SU-DHL-6 (cell line): ENCODE measurements around the gene LIPE.

Experiments used
- H2AFZ ChIP-seq: fragments of 200-600 bp; sonication (generic); 2 replicates; pipeline ENCODE4 v1.6.1; 2014; ENCODE audit warnings: low read depth, mild to moderate bottlenecking, moderate library complexity, mixed read lengths, antibody characterized with exemption, low read length; ENCODE audit not compliant: severe bottlenecking
- H3F3A ChIP-seq: fragments of 200-600 bp; shearing (Covaris generic); 2 replicates; pipeline ENCODE4 v1.6.0; 2016; ENCODE audit warnings: antibody characterized with exemption, mild to moderate bottlenecking; ENCODE audit not compliant: insufficient read depth
- H3K27ac ChIP-seq: fragments of 200-600 bp; sonication (generic); 2 replicates; pipeline ENCODE4 v1.5.1; 2016; ENCODE audit warnings: low read depth, mild to moderate bottlenecking, low read length, moderate library complexity, mixed read lengths
- H3K27me3 ChIP-seq: fragments of 200-600 bp; sonication (generic), shearing (Covaris generic); 2 replicates; pipeline ENCODE4 v1.6.0; 2014; ENCODE audit warnings: mild to moderate bottlenecking, low read length
- H3K36me3 ChIP-seq: fragments of 200-600 bp; sonication (generic); 2 replicates; pipeline ENCODE4 v1.6.1; 2014; ENCODE audit warnings: mild to moderate bottlenecking, low read length, mixed read lengths
- H3K4me2 ChIP-seq: fragments of 300-600, 200-600 bp; shearing (Covaris generic), sonication (generic); 2 replicates; pipeline ENCODE4 v1.6.0; 2014; ENCODE audit warnings: low read length, low read depth, mild to moderate bottlenecking; ENCODE audit not compliant: poor library complexity, severe bottlenecking
- H3K4me3 ChIP-seq: fragments of 200-600 bp; sonication (generic); 2 replicates; pipeline ENCODE4 v1.5.1; 2014; ENCODE audit warnings: antibody characterized with exemption, low read length, mild to moderate bottlenecking, mixed read lengths; ENCODE audit not compliant: insufficient read depth, poor library complexity, severe bottlenecking
- H3K79me2 ChIP-seq: fragments of 200-600 bp; sonication (generic); 2 replicates; pipeline ENCODE4 v1.6.1; 2014; ENCODE audit warnings: mild to moderate bottlenecking, low read length, moderate library complexity; ENCODE audit not compliant: insufficient read depth
- H3K9ac ChIP-seq: fragments of 200-600 bp; sonication (generic); 2 replicates; pipeline ENCODE4 v1.7.0; 2014; ENCODE audit warnings: mild to moderate bottlenecking, low read length
- H3K9me2 ChIP-seq: fragments of 200-600 bp; sonication (generic); replicated peaks from 2 replicates; pipeline ENCODE4 v1.6.1; 2014; ENCODE audit warnings: low read length; ENCODE audit not compliant: insufficient read depth
- H3K9me3 ChIP-seq: fragments of 200-600 bp; sonication (generic); 2 replicates; pipeline ENCODE4 v1.6.1; 2014; ENCODE audit warnings: low read length, mixed read lengths; ENCODE audit not compliant: insufficient read depth
- H4K20me1 ChIP-seq: fragments of 200-600 bp; sonication (generic); 2 replicates; pipeline ENCODE4 v1.6.1; 2014; ENCODE audit warnings: low read depth, mild to moderate bottlenecking, antibody characterized with exemption, low read length, moderate library complexity, mixed read lengths
- EZH2phosphoT487 ChIP-seq: fragments of 200-600 bp; sonication (generic), shearing (Covaris generic); conservative IDR thresholded peaks from 2 replicates; pipeline ENCODE4 v1.6.1; 2018; ENCODE audit warnings: mild to moderate bottlenecking, antibody characterized with exemption, low read length, moderate library complexity, mixed read lengths
- TF ChIP-seq, protein P1 (sequence below): fragments of 200-600 bp; sonication (generic); IDR thresholded peaks from one replicate; pipeline ENCODE4 v1.5.1; 2017; ENCODE audit warnings: antibody characterized with exemption, mild to moderate bottlenecking, low read length, moderate library complexity; ENCODE audit not compliant: insufficient read depth, poor library complexity, severe bottlenecking

Gene LIPE

DNA sequence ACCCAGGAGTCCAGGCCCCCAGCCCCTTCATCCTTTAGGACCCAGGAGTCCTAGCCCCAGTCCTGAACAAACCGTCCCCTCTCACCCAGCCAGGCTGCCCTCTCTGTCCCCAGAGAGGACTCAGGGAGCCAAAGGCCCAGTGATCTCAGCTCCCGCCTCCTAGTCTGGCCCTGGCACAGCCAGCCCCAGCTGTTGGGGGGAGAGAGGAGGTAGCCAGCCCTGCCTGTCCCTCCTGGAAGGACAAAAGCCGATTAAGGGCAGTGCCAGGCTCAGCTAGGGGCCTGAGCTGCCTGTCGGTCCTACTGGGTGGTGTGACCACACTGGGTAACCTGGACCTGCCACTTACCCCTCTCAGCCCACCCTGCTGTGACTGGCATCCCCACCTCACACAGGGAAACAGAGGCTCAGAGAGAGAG is 14.5 kb downstream of the LIPE start:
- H3K4me2 ChIP-seq, result no peak overlapping the region
- H3K27me3 ChIP-seq, result no peaks in the 10 kb centered on the region
- H3K27ac ChIP-seq, result no peak overlapping the region
- no peak overlapping the region for H2AFZ ChIP-seq
- no peaks in the 10 kb centered on the region; the same call in 1 of the 2 replicates for H3K79me2 ChIP-seq
- no peak overlapping the region for H3K9ac ChIP-seq
- no peaks in the 10 kb centered on the region for H4K20me1 ChIP-seq
- no peaks in the 10 kb centered on the region for H3K9me3 ChIP-seq
- no peaks in the 10 kb centered on the region for H3K9me2 ChIP-seq
- no peaks in the 10 kb centered on the region for H3K36me3 ChIP-seq
- no peak overlapping the region for H3K4me3 ChIP-seq
- TF ChIP-seq, protein P1, sequence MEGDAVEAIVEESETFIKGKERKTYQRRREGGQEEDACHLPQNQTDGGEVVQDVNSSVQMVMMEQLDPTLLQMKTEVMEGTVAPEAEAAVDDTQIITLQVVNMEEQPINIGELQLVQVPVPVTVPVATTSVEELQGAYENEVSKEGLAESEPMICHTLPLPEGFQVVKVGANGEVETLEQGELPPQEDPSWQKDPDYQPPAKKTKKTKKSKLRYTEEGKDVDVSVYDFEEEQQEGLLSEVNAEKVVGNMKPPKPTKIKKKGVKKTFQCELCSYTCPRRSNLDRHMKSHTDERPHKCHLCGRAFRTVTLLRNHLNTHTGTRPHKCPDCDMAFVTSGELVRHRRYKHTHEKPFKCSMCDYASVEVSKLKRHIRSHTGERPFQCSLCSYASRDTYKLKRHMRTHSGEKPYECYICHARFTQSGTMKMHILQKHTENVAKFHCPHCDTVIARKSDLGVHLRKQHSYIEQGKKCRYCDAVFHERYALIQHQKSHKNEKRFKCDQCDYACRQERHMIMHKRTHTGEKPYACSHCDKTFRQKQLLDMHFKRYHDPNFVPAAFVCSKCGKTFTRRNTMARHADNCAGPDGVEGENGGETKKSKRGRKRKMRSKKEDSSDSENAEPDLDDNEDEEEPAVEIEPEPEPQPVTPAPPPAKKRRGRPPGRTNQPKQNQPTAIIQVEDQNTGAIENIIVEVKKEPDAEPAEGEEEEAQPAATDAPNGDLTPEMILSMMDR, result no peak
- no peaks in the 10 kb centered on the region for H3F3A ChIP-seq

DNA sequence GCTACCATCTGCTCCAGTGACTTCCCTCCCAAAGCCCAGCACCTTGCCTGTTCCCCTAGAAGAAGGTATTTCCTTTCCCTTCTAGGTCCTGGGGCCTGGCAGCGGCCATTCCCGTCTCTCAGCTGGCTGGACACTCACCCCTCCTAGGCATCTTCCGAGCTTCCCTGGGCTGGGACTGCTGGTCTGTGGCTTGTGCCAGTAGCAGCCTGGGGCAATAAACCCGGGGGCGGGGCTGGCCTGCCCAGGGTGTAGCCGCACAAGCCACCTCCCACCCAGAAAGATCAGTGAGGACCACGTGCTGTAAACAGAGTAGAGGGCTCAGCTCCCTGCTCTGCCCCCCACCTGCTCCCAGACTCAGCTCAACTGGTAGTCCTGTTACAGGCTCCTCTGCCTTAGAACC is 15.0 kb downstream of the LIPE start:
- Histone ChIP-seq H3K9ac (no peak overlapping the region), H3K4me2 (no peak overlapping the region), H3K27me3 (no peaks in the 10 kb centered on the region), H3K9me3 (no peaks in the 10 kb centered on the region), H3K4me3 (no peak overlapping the region), H2AFZ (no peak overlapping the region), H3K36me3 (no peaks in the 10 kb centered on the region), H3K79me2 (no peaks in the 10 kb centered on the region; the same call in 1 of the 2 replicates), H4K20me1 (no peaks in the 10 kb centered on the region), H3K9me2 (no peaks in the 10 kb centered on the region), H3K27ac (no peak overlapping the region), H3F3A (no peaks in the 10 kb centered on the region)
- TF ChIP-seq, protein P1, result no peak
- TF ChIP-seq EZH2phosphoT487, result no peak

DNA sequence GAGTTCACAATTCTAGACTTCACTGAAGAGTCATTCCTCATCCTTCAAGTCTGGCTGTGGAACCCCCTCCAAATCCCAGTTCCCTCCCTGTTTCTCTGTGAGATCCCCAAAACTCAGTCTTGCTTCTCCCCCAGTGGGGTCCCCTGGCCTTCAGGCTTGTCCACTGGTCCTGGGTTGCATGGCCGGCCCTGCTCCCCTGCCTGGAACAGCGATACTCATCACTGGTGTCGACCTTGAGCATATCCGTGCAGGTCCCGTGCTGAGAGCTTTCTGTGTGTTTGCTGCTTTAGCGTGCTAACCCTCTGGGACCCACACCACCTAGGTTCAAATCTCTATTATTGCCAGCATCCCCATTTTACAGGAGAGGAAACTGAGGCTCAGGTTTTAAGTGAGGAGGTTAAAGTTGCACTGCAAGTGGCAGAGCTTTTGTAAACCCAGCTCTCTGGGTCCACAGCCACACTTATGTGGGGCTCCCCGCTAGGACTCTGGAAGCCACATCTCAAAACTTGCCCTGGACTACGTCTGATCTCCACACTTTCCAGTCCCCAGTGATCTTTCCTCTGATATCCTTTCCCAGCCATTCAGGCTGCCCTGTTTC is 15.5 kb downstream of the LIPE start:
- Histone ChIP-seq H3K9me3 (no peaks in the 10 kb centered on the region), H3K36me3 (no peaks in the 10 kb centered on the region), H2AFZ (no peak overlapping the region), H3K9ac (no peak overlapping the region), H4K20me1 (no peaks in the 10 kb centered on the region), H3K27ac (no peak overlapping the region), H3K4me3 (no peak overlapping the region), H3K79me2 (no peaks in the 10 kb centered on the region; the same call in 1 of the 2 replicates), H3K4me2 (no peak overlapping the region), H3F3A (no peaks in the 10 kb centered on the region), H3K9me2 (no peaks in the 10 kb centered on the region), H3K27me3 (no peaks in the 10 kb centered on the region)
- TF ChIP-seq, protein P1, result no peak
- no peak for TF ChIP-seq EZH2phosphoT487
